Neural progenitor cell (in vitro differentiated cells): Measurements from ENCODE around the gene RPLP1.
"Not testable (repeated sequence)": the region's sequence is repeated elsewhere in the genome, so short reads cannot be mapped to it uniquely, and the experiment has no call there.

Experiments
- CTCF ChIP-seq: fragments of 200-600 bp; sonication (generic); IDR thresholded peaks from 2 replicates; pipeline ENCODE4 v1.5.1; 2017; ENCODE audit warnings: antibody characterized with exemption, mild to moderate bottlenecking
- EZH2 ChIP-seq: fragments of 200-600 bp; sonication (generic); IDR thresholded peaks from 2 replicates; pipeline ENCODE4 v1.6.1; 2017; ENCODE audit warnings: antibody characterized with exemption, mild to moderate bottlenecking, moderate library complexity

GRCh38 chr15:69450221-69450620 is 2.4 kb upstream of the RPLP1 start:
- not testable (repeated sequence) for TF ChIP-seq CTCF, EZH2
